Activated CD8-positive, alpha-beta T cell treated with anti-CD3 and anti-CD28 coated beads, Interleukin-2, amount 10 ng/mL, durations not matched to agents 7 days and 5 days (primary cell): Measurements from ENCODE around the gene MAPT. TPM values are rescaled to one million over a fixed set of nuclear protein-coding genes. Genes with fewer than 3 reads are reported as not detected.
"Not testable (repeated sequence)": the region's sequence is repeated elsewhere in the genome, so short reads cannot be mapped to it uniquely, and the experiment has no call there.

Experiments
- ATAC-seq: fragments of 150-1000 bp; cut with Tn5 transposase; one replicate; pipeline ENCODE4 v1.10.0; 2021; ENCODE audit warnings: moderate library complexity
- CTCF ChIA-PET: fragments of 350-600 bp; sonication (Branson Sonifier 250); formaldehyde crosslinking; loops from one replicate; lab custom pipeline; 2021; ENCODE audit warnings: antibody characterized with exemption; lab: Charles Lee
- POLR2A ChIA-PET: fragments of 350-600 bp; sonication (Branson Sonifier 250); formaldehyde crosslinking; loops from one replicate; lab custom pipeline; 2021; ENCODE audit warnings: antibody characterized with exemption; lab: Charles Lee
- DNase-seq: peaks from one replicate; pipeline ENCODE4 v3.0.0-alpha.2; 2020
- H3K27ac Mint-ChIP-seq: one replicate; pipeline ENCODE4 v1.8.0; 2021; ENCODE audit warnings: mild to moderate bottlenecking, mixed read lengths
- H3K27me3 Mint-ChIP-seq: one replicate; pipeline ENCODE4 v1.8.0; 2021; ENCODE audit warnings: low read depth, mixed read lengths
- H3K36me3 Mint-ChIP-seq: one replicate; pipeline ENCODE4 v1.8.0; 2021; ENCODE audit warnings: low read depth, mixed read lengths
- H3K4me1 Mint-ChIP-seq: one replicate; pipeline ENCODE4 v1.8.0; 2021; ENCODE audit warnings: low read depth, mixed read lengths
- H3K4me3 Mint-ChIP-seq: one replicate; pipeline ENCODE4 v1.8.0; 2021; ENCODE audit warnings: mild to moderate bottlenecking, mixed read lengths
- H3K9me3 Mint-ChIP-seq: one replicate; pipeline ENCODE4 v1.8.0; 2022; ENCODE audit warnings: mixed read lengths; ENCODE audit not compliant: insufficient read depth
- total RNA-seq, 2 experiments: library from RNA; stranded (reverse); gene quantifications; one replicate each; pipeline ENCODE4 v1.2.3, GENCODE V29; 2021

Gene MAPT
- total RNA-seq, 2 experiments from 2014 or later: 0.11 TPM; not detected in 1

- ChIA-PET CTCF (no interaction called here), POLR2A (interaction anchor here (0.7 kb wide), 1 partner anchor 24 kb away, joined by 3 read pairs; no protein-coding TSS in a partner anchor)
- no peaks in the 10 kb centered on the region for H3K4me1 Mint-ChIP-seq
- peaks cover 7% of the 10 kb centered on the region for H3K27me3 Mint-ChIP-seq
- ATAC-seq: no peak
- no peak overlapping the region for H3K27ac Mint-ChIP-seq
- DNase-seq: no peak
- no peaks in the 10 kb centered on the region for H3K36me3 Mint-ChIP-seq
- no peaks in the 10 kb centered on the region for H3K9me3 Mint-ChIP-seq
- no peak overlapping the region for H3K4me3 Mint-ChIP-seq
Observed at GRCh38 chr17:46009681-46010596, 115.6 kb downstream of the MAPT start.

DNA sequence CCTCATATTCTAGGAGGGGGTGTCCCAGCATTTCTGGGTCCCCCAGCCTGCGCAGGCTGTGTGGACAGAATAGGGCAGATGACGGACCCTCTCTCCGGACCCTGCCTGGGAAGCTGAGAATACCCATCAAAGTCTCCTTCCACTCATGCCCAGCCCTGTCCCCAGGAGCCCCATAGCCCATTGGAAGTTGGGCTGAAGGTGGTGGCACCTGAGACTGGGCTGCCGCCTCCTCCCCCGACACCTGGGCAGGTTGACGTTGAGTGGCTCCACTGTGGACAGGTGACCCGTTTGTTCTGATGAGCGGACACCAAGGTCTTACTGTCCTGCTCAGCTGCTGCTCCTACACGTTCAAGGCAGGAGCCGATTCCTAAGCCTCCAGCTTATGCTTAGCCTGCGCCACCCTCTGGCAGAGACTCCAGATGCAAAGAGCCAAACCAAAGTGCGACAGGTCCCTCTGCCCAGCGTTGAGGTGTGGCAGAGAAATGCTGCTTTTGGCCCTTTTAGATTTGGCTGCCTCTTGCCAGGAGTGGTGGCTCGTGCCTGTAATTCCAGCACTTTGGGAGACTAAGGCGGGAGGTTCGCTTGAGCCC lies 116.3 kb downstream of the MAPT start:
- no peaks in the 10 kb centered on the region for H3K4me1 Mint-ChIP-seq
- ChIA-PET POLR2A (no interaction called here), CTCF (interaction anchor here (0.7 kb wide), 1 partner anchor 202 kb away, joined by 3 read pairs; no protein-coding TSS in a partner anchor)
- ATAC-seq: no peak
- H3K9me3 Mint-ChIP-seq: no peaks in the 10 kb centered on the region
- H3K27me3 Mint-ChIP-seq: peaks cover 5% of the 10 kb centered on the region
- H3K27ac Mint-ChIP-seq: no peak overlapping the region
- H3K36me3 Mint-ChIP-seq: no peaks in the 10 kb centered on the region
- H3K4me3 Mint-ChIP-seq: no peak overlapping the region
- no peak for DNase-seq

DNA sequence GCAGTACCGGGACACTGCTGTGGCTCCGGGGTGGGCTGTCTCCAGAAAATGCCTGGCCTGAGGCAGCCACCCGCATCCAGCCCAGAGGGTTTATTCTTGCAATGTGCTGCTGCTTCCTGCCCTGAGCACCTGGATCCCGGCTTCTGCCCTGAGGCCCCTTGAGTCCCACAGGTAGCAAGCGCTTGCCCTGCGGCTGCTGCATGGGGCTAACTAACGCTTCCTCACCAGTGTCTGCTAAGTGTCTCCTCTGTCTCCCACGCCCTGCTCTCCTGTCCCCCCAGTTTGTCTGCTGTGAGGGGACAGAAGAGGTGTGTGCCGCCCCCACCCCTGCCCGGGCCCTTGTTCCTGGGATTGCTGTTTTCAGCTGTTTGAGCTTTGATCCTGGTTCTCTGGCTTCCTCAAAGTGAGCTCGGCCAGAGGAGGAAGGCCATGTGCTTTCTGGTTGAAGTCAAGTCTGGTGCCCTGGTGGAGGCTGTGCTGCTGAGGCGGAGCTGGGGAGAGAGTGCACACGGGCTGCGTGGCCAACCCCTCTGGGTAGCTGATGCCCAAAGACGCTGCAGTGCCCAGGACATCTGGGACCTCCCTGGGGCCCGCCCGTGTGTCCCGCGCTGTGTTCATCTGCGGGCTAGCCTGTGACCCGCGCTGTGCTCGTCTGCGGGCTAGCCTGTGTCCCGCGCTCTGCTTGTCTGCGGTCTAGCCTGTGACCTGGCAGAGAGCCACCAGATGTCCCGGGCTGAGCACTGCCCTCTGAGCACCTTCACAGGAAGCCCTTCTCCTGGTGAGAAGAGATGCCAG lies 117.6 kb downstream of the MAPT start:
- CTCF ChIA-PET: interaction anchor here (0.7 kb wide), 1 partner anchor 201 kb away, joined by 3 read pairs; no protein-coding TSS in a partner anchor
- peaks cover 2% of the 10 kb centered on the region for H3K27me3 Mint-ChIP-seq
- H3K36me3 Mint-ChIP-seq: no peaks in the 10 kb centered on the region
- no peak overlapping the region for H3K27ac Mint-ChIP-seq
- H3K4me1 Mint-ChIP-seq: no peaks in the 10 kb centered on the region
- DNase-seq: no peak
- no peaks in the 10 kb centered on the region for H3K9me3 Mint-ChIP-seq
- ATAC-seq: no peak
- H3K4me3 Mint-ChIP-seq: no peak overlapping the region
- POLR2A ChIA-PET: no interaction called here

- Mint-ChIP-seq H3K27ac (no peak overlapping the region), H3K36me3 (no peaks in the 10 kb centered on the region), H3K4me1 (no peaks in the 10 kb centered on the region), H3K27me3 (peaks cover 2% of the 10 kb centered on the region), H3K9me3 (no peaks in the 10 kb centered on the region), H3K4me3 (no peak overlapping the region)
- DNase-seq (no peak), ATAC-seq (no peak)
- ChIA-PET CTCF (interaction anchor here (1.7 kb wide), 1 partner anchor 10 kb away, joined by 10 read pairs; no protein-coding TSS in a partner anchor), POLR2A (no interaction called here)
Observed at GRCh38 chr17:46012506-46013079, 118.2 kb downstream of the MAPT start.

- Mint-ChIP-seq H3K9me3 (no peaks in the 10 kb centered on the region), H3K36me3 (no peaks in the 10 kb centered on the region), H3K4me1 (no peaks in the 10 kb centered on the region), H3K27ac (no peak overlapping the region), H3K4me3 (no peak overlapping the region), H3K27me3 (no peaks in the 10 kb centered on the region)
- DNase-seq (no peak), ATAC-seq (no peak)
- ChIA-PET POLR2A (no interaction called here), CTCF (interaction anchor here (1.7 kb wide), 1 partner anchor 10 kb away, joined by 10 read pairs; no protein-coding TSS in a partner anchor)
Observed at GRCh38 chr17:46013127-46013501, 118.8 kb downstream of the MAPT start.

- no peaks in the 10 kb centered on the region for H3K36me3 Mint-ChIP-seq
- H3K27ac Mint-ChIP-seq: no peak overlapping the region
- no peaks in the 10 kb centered on the region for H3K27me3 Mint-ChIP-seq
- no peak overlapping the region for H3K4me3 Mint-ChIP-seq
- CTCF ChIA-PET: interaction anchor here (1.7 kb wide), 1 partner anchor 11 kb away, joined by 10 read pairs; no protein-coding TSS in a partner anchor
- H3K9me3 Mint-ChIP-seq: no peaks in the 10 kb centered on the region
- ATAC-seq: no peak
- POLR2A ChIA-PET: no interaction called here
- H3K4me1 Mint-ChIP-seq: no peaks in the 10 kb centered on the region
- no peak for DNase-seq
Observed at GRCh38 chr17:46013502-46014165, 119.3 kb downstream of the MAPT start.

- Mint-ChIP-seq H3K27ac (peak overlapping the region; percentile 87), H3K4me1 (peaks cover 12% of the 10 kb centered on the region), H3K36me3 (peaks cover 17% of the 10 kb centered on the region)
- POLR2A ChIA-PET, H3K4me3 Mint-ChIP-seq, H3K27me3 Mint-ChIP-seq, DNase-seq, H3K9me3 Mint-ChIP-seq, ATAC-seq: not testable (repeated sequence)
- CTCF ChIA-PET: interaction anchor here (0.7 to 2.7 kb wide), 2 partner anchors 16 to 24 kb away, joined by 3 to 15 read pairs; no protein-coding TSS in a partner anchor
Observed at GRCh38 chr17:46019408-46019925, 125.1 kb downstream of the MAPT start.

DNA sequence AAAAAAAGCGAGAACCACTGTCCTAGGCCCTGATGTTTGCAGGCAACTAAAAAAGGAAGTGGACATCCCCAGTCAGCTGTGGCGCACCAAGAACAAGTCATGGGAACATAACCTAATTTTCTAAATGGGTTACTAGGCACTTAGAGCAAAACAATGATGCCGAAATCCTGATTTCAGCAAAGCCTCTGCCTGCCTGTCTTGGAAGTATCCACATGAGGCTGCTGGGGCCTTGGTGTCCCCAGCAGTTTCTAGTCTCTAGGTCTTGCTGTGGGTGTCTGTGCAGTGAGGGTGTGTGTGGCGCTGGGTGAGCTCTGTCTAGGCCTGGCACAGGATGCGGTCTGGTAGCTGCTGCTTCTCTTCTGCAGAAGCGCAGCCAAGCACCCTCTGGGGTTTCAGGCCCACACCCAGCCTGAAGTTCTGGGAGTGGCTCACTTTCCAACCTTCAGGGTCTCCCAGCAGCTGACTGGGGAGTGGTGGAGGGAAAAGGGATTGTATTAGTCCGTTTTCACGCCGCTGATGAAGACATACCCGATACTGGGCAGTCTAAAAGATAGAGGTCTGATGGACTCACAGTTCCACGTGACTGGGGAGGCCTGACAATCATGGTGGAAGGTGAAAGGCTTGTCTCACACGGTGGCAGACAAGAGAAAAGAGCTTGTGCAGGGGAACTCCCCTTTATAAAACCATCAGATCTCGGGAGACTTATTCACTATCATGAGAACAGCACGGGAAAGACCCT lies 125.8 kb downstream of the MAPT start:
- no peak overlapping the region for H3K4me3 Mint-ChIP-seq
- ChIA-PET CTCF (interaction anchor here (0.7 to 2.7 kb wide), 2 partner anchors 17 to 23 kb away, joined by 3 to 15 read pairs; no protein-coding TSS in a partner anchor), POLR2A (interaction anchor here (1.1 kb wide), 1 partner anchor 173 kb away, joined by 3 read pairs; the partner anchor contains the start of gene KANSL1)
- H3K4me1 Mint-ChIP-seq: peaks cover 12% of the 10 kb centered on the region
- peak; percentile 94 for ATAC-seq
- H3K9me3 Mint-ChIP-seq: no peaks in the 10 kb centered on the region
- DNase-seq: peak; percentile 70
- H3K36me3 Mint-ChIP-seq: peaks cover 17% of the 10 kb centered on the region
- H3K27ac Mint-ChIP-seq: peak overlapping the region; percentile 87
- H3K27me3 Mint-ChIP-seq: no peaks in the 10 kb centered on the region

DNA sequence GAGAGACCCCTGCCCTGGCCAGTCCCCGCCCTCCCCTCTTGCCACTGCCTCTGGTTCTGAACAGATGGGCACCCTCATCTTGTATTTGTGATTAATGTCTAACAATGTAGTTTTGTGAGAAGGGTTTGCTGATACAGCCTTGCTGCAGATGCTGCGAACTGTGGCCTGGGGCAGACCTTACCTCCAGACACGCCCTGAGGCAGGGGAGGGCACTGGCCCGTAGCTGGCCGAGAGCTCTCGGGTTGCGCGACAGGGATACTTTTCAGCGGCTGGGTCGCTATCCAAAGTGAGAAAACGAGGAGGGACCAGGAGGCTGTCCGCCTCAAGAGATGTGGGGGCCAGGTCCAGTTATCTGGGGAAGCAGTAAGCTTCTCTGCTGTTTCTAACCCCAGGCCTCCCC lies 126.6 kb downstream of the MAPT start:
- no peak for ATAC-seq
- no peaks in the 10 kb centered on the region for H3K27me3 Mint-ChIP-seq
- DNase-seq: no peak
- H3K36me3 Mint-ChIP-seq: peaks cover 17% of the 10 kb centered on the region
- POLR2A ChIA-PET: interaction anchor here (1.1 kb wide), 1 partner anchor 172 kb away, joined by 3 read pairs; the partner anchor contains the start of gene KANSL1
- peaks cover 12% of the 10 kb centered on the region for H3K4me1 Mint-ChIP-seq
- H3K9me3 Mint-ChIP-seq: no peaks in the 10 kb centered on the region
- CTCF ChIA-PET: interaction anchor here (2.7 kb wide), 1 partner anchor 18 kb away, joined by 15 read pairs; no protein-coding TSS in a partner anchor
- no peak overlapping the region for H3K4me3 Mint-ChIP-seq
- peak overlapping the region; percentile 87 for H3K27ac Mint-ChIP-seq

GRCh38 chr17:46023366-46023765 lies 129.0 kb downstream of the MAPT start:
- ATAC-seq, CTCF ChIA-PET, POLR2A ChIA-PET, DNase-seq, H3K27me3 Mint-ChIP-seq, H3K9me3 Mint-ChIP-seq, H3K4me3 Mint-ChIP-seq, H3K27ac Mint-ChIP-seq: not testable (repeated sequence)
- Mint-ChIP-seq H3K4me1 (peaks cover 12% of the 10 kb centered on the region), H3K36me3 (peaks cover 17% of the 10 kb centered on the region)
